ENCODE measurements around the gene SP7.
"Not testable (repeated sequence)": the region's sequence is repeated elsewhere in the genome, so short reads cannot be mapped to it uniquely, and the experiment has no call there.

DNA sequence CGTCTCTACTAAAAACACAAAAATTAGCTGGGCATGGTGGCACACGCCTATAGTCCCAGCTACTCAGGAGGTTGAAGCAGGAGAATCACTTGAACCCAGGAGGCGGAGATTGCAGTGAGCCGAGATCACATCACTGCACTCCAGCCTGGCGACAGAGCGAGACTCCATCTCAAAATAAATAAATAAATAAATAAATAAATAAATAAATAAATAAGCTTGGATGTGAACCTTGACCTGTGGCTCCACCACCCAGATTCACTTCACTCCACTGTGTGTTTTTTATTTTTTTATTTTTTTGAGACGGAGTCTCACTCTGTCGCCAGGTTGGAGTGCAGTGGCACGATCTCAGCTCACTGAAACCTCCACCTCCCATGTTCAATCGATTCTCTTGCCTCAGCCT, 25.5 kb upstream of the SP7 start:
- TF ChIP-seq, protein P1, sequence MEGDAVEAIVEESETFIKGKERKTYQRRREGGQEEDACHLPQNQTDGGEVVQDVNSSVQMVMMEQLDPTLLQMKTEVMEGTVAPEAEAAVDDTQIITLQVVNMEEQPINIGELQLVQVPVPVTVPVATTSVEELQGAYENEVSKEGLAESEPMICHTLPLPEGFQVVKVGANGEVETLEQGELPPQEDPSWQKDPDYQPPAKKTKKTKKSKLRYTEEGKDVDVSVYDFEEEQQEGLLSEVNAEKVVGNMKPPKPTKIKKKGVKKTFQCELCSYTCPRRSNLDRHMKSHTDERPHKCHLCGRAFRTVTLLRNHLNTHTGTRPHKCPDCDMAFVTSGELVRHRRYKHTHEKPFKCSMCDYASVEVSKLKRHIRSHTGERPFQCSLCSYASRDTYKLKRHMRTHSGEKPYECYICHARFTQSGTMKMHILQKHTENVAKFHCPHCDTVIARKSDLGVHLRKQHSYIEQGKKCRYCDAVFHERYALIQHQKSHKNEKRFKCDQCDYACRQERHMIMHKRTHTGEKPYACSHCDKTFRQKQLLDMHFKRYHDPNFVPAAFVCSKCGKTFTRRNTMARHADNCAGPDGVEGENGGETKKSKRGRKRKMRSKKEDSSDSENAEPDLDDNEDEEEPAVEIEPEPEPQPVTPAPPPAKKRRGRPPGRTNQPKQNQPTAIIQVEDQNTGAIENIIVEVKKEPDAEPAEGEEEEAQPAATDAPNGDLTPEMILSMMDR (IDR thresholded peaks at IDR 0.05 in 8 of 11, conservative IDR thresholded peaks at IDR 0.05 in 3 of 11), result not testable (repeated sequence)
- TF ChIP-seq POLR2A (IDR thresholded peaks at IDR 0.05), result not testable (repeated sequence)
